Endothelial cell of hepatic sinusoid (primary cell): ENCODE results near the gene PHRF1.

ENCODE experiments used
- in situ Hi-C: cut with HindIII; loops from 2 replicates; pipeline ENCODE4 v1.10.0; 2017; ENCODE audit warnings: low sequenced_read_pairs

The PHRF1 gene

GRCh38 chr11:556662-557256 lies 19.5 kb upstream of the PHRF1 start:
- in situ Hi-C loops = no loop called here

- in situ Hi-C loops = no loop called here
Measured at GRCh38 chr11:557328-558132, 18.7 kb upstream of the PHRF1 start.

- in situ Hi-C loops = no loop called here
Measured at GRCh38 chr11:558503-558902, 17.8 kb upstream of the PHRF1 start.

- in situ Hi-C loops = no loop called here
Measured at GRCh38 chr11:559020-559620, 17.1 kb upstream of the PHRF1 start.

GRCh38 chr11:559712-560304 lies 16.5 kb upstream of the PHRF1 start:
- in situ Hi-C loops = no loop called here

- in situ Hi-C loops = no loop called here
Measured at GRCh38 chr11:560305-561147, 15.7 kb upstream of the PHRF1 start, which contains the start of the genes LMNTD2 and RASSF7. Gene LMNTD2 (minus strand): TSS chr11:560738. CDS start chr11:560716, 22 bp downstream. Gene RASSF7 (plus strand): TSS chr11:560970. CDS start chr11:561769, 799 bp downstream.

- in situ Hi-C loops = no loop called here
Measured at GRCh38 chr11:561148-562003, 14.9 kb upstream of the PHRF1 start.

GRCh38 chr11:562046-562645 lies 14.1 kb upstream of the PHRF1 start:
- in situ Hi-C loops = no loop called here

GRCh38 chr11:563066-563811 lies 13.0 kb upstream of the PHRF1 start:
- in situ Hi-C loops = no loop called here

GRCh38 chr11:563812-564578 lies 12.3 kb upstream of the PHRF1 start:
- in situ Hi-C loops = no loop called here

GRCh38 chr11:565921-566509 lies 10.3 kb upstream of the PHRF1 start:
- in situ Hi-C loops = no loop called here

- in situ Hi-C loops = no loop called here
Measured at GRCh38 chr11:567011-567628, 9.2 kb upstream of the PHRF1 start.

GRCh38 chr11:567629-568292 lies 8.5 kb upstream of the PHRF1 start:
- in situ Hi-C loops = no loop called here

GRCh38 chr11:568306-569157 lies 7.7 kb upstream of the PHRF1 start:
- in situ Hi-C loops = no loop called here

- in situ Hi-C loops = no loop called here
Measured at GRCh38 chr11:569158-569885, 6.9 kb upstream of the PHRF1 start.
